HEK293 (cell line): Measurements from ENCODE around the gene BMAL1.

ENCODE experiments used
- CTCF ChIA-PET: fragments of 350-600 bp; formaldehyde crosslinking; extraction: SDS; loops from one replicate; lab custom pipeline; 2021; ENCODE audit warnings: antibody characterized with exemption; lab: Yijun Ruan, JAX
- POLR2A ChIA-PET: fragments of 300-600 bp; formaldehyde crosslinking; extraction: SDS; loops from one replicate; lab custom pipeline; 2020; ENCODE audit warnings: antibody characterized with exemption, inconsistent platforms; lab: Yijun Ruan, JAX
- H3K27ac ChIP-seq: fragments of 200-500 bp; sonication (Bioruptor generic); 2 replicates; pipeline ENCODE4 v1.5.1; 2014; ENCODE audit warnings: low read depth, low read length, control low read depth, inconsistent platforms; ENCODE audit errors: extremely low read depth
- H3K36me3 ChIP-seq, 2 experiments: fragments of 200-500 bp in 1 of 2; sonication (Bioruptor generic) in 1 of 2; 1 replicate in 1 of 2; 2 replicates in 1 of 2; pipeline ENCODE4 v1.5.1; 2014 to 2017; ENCODE audit warnings: inconsistent platforms in 2 of 2, low read length in 2 of 2; ENCODE audit not compliant: control insufficient read depth in 2 of 2, insufficient read depth in 1 of 2
- H3K4me1 ChIP-seq: fragments of 200-500 bp; sonication (Bioruptor generic); 2 replicates; pipeline ENCODE4 v1.5.1; 2014; ENCODE audit warnings: mild to moderate bottlenecking, low read length, inconsistent platforms; ENCODE audit not compliant: control insufficient read depth, insufficient read depth
- H3K4me3 ChIP-seq: 2 replicates; pipeline ENCODE4 v1.5.1; 2011; ENCODE audit warnings: low read depth, mild to moderate bottlenecking, control low read depth, low read length, moderate library complexity
- H3K9me3 ChIP-seq: fragments of 200-500 bp; sonication (Bioruptor generic); 2 replicates; pipeline ENCODE4 v1.5.1; 2014; ENCODE audit warnings: low read depth, low read length, inconsistent platforms; ENCODE audit not compliant: control insufficient read depth, insufficient read depth
- EGR2 ChIP-seq: fragments of 450-650 bp; formaldehyde crosslinking; IDR thresholded peaks from 2 replicates; pipeline ENCODE4 v1.5.1; 2016; ENCODE audit warnings: low read depth, missing biosample characterization, missing genetic modification characterization
- SCRT1 ChIP-seq: fragments of 450-650 bp; formaldehyde crosslinking; IDR thresholded peaks from 2 replicates; pipeline ENCODE4 v1.5.1; 2016; ENCODE audit warnings: missing biosample characterization, missing genetic modification characterization, borderline replicate concordance
- WT1 ChIP-seq: fragments of 450-650 bp; formaldehyde crosslinking; IDR thresholded peaks from 2 replicates; pipeline ENCODE4 v1.5.1; 2016; ENCODE audit warnings: missing biosample characterization, missing genetic modification characterization
- ZBTB1 ChIP-seq: fragments of 450-650 bp; formaldehyde crosslinking; IDR thresholded peaks from 2 replicates; pipeline ENCODE4 v1.5.1; 2016; ENCODE audit warnings: missing biosample characterization, missing genetic modification characterization
- ZFHX2 ChIP-seq: fragments of 450-650 bp; formaldehyde crosslinking; conservative IDR thresholded peaks from 2 replicates; pipeline ENCODE4 v1.5.1; 2016; ENCODE audit warnings: missing biosample characterization, missing genetic modification characterization
- ZFP41 ChIP-seq: fragments of 450-650 bp; formaldehyde crosslinking; IDR thresholded peaks from 2 replicates; pipeline ENCODE4 v1.5.1; 2016; ENCODE audit warnings: missing biosample characterization, missing genetic modification characterization, borderline replicate concordance
- ZNF146 ChIP-seq: fragments of 450-650 bp; formaldehyde crosslinking; IDR thresholded peaks from 2 replicates; pipeline ENCODE4 v1.5.1; 2016; ENCODE audit warnings: missing biosample characterization, missing genetic modification characterization
- ZNF174 ChIP-seq: fragments of 450-650 bp; formaldehyde crosslinking; IDR thresholded peaks from 2 replicates; pipeline ENCODE4 v1.5.0; 2017; ENCODE audit warnings: missing biosample characterization, mild to moderate bottlenecking, missing genetic modification characterization
- ZNF19 ChIP-seq: fragments of 450-650 bp; formaldehyde crosslinking; IDR thresholded peaks from 2 replicates; pipeline ENCODE4; 2016; ENCODE audit warnings: missing biosample characterization, missing genetic modification characterization, low read depth
- ZNF311 ChIP-seq: fragments of 450-650 bp; formaldehyde crosslinking; IDR thresholded peaks from 2 replicates; pipeline ENCODE4 v1.5.1; 2017; ENCODE audit warnings: missing biosample characterization, missing genetic modification characterization, borderline replicate concordance
- ZNF324 ChIP-seq: fragments of 450-650 bp; formaldehyde crosslinking; IDR thresholded peaks from 2 replicates; pipeline ENCODE4 v1.5.1; 2016; ENCODE audit warnings: missing biosample characterization, missing genetic modification characterization
- ZNF391 ChIP-seq: fragments of 450-650 bp; formaldehyde crosslinking; IDR thresholded peaks from 2 replicates; pipeline ENCODE4 v1.5.1; 2016; ENCODE audit warnings: low read depth, missing biosample characterization, missing genetic modification characterization, borderline replicate concordance
- ZNF416 ChIP-seq: fragments of 450-650 bp; formaldehyde crosslinking; IDR thresholded peaks from 2 replicates; pipeline ENCODE4 v1.5.1; 2016; ENCODE audit warnings: missing biosample characterization, missing genetic modification characterization
- ZNF423 ChIP-seq: fragments of 450-650 bp; formaldehyde crosslinking; IDR thresholded peaks from 2 replicates; pipeline ENCODE4 v1.5.1; 2016; ENCODE audit warnings: missing biosample characterization, missing genetic modification characterization
- ZNF518A ChIP-seq: fragments of 450-650 bp; formaldehyde crosslinking; conservative IDR thresholded peaks from 2 replicates; pipeline ENCODE4 v1.5.1; 2016; ENCODE audit warnings: low read depth, missing biosample characterization, missing genetic modification characterization
- ZNF610 ChIP-seq: fragments of 450-650 bp; formaldehyde crosslinking; IDR thresholded peaks from 2 replicates; pipeline ENCODE4 v1.5.1; 2016; ENCODE audit warnings: missing biosample characterization, missing genetic modification characterization, borderline replicate concordance
- ZNF658 ChIP-seq: fragments of 450-650 bp; formaldehyde crosslinking; IDR thresholded peaks from 2 replicates; pipeline ENCODE4; 2016; ENCODE audit warnings: missing biosample characterization, missing genetic modification characterization
- ZNF747 ChIP-seq: fragments of 450-650 bp; formaldehyde crosslinking; IDR thresholded peaks from 2 replicates; pipeline ENCODE4 v1.5.1; 2016; ENCODE audit warnings: missing biosample characterization, missing genetic modification characterization
- ZNF791 ChIP-seq: fragments of 450-650 bp; formaldehyde crosslinking; IDR thresholded peaks from 2 replicates; pipeline ENCODE4 v1.5.1; 2016; ENCODE audit warnings: missing biosample characterization, missing genetic modification characterization
- TF ChIP-seq, protein P1 (sequence below): fragments of 450-650 bp; formaldehyde crosslinking; IDR thresholded peaks from 2 replicates; pipeline ENCODE4 v1.5.1; 2016; ENCODE audit warnings: missing biosample characterization, missing genetic modification characterization

Gene BMAL1

DNA sequence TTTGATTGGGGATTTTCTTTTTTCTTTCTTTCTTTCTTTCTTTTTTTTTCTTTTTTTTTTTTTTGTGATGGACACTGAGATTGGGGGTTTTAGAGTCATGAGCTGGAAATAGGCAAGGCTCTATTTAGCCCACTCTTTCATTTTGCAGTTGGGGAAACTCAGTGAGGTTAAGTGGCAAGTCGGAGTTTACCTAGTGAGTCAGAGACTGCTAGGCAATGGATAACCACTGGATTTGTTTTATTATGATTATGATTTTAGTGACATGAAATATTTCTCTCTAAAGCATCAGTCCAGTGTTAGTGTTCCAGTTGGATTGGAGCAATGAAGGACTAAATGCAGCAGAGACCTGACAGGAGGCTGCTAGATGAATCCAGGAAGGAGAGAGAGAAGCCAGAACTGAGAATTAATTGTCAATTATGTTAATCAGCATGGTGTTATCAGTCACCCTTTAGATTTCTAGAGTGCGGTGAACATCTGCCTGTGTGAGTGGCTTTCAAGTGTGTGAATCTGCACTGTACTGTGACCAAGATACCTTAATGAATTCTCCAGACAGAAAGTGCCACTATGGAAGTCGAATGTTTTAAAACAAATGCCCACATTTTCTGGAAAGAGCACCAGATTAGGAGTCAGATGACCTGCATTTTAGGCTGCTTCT is 10.9 kb downstream of the BMAL1 start:
- TF ChIP-seq, protein P1, sequence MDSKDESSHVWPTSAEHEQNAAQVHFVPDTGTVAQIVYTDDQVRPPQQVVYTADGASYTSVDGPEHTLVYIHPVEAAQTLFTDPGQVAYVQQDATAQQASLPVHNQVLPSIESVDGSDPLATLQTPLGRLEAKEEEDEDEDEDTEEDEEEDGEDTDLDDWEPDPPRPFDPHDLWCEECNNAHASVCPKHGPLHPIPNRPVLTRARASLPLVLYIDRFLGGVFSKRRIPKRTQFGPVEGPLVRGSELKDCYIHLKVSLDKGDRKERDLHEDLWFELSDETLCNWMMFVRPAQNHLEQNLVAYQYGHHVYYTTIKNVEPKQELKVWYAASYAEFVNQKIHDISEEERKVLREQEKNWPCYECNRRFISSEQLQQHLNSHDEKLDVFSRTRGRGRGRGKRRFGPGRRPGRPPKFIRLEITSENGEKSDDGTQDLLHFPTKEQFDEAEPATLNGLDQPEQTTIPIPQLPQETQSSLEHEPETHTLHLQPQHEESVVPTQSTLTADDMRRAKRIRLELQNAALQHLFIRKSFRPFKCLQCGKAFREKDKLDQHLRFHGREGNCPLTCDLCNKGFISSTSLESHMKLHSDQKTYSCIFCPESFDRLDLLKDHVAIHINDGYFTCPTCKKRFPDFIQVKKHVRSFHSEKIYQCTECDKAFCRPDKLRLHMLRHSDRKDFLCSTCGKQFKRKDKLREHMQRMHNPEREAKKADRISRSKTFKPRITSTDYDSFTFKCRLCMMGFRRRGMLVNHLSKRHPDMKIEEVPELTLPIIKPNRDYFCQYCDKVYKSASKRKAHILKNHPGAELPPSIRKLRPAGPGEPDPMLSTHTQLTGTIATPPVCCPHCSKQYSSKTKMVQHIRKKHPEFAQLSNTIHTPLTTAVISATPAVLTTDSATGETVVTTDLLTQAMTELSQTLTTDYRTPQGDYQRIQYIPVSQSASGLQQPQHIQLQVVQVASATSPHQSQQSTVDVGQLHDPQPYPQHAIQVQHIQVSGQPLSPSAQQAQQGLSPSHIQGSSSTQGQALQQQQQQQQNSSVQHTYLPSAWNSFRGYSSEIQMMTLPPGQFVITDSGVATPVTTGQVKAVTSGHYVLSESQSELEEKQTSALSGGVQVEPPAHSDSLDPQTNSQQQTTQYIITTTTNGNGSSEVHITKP: no peak
- TF ChIP-seq ZNF324 (tag by site-specific recombination) (no peak), ZFP41 (no peak), EGR2 (no peak), ZNF174 (tag by site-specific recombination) (no peak), ZNF791 (tag by site-specific recombination) (no peak), SCRT1 (tag by site-specific recombination) (no peak), ZNF658 (tag by site-specific recombination) (no peak), ZNF747 (tag by site-specific recombination) (no peak), WT1 (tag by site-specific recombination) (no peak), ZBTB1 (no peak), ZFHX2 (tag by site-specific recombination) (no peak), ZNF518A (no peak), ZNF146 (tag by site-specific recombination) (no peak), ZNF416 (no peak), ZNF311 (no peak), ZNF423 (tag by site-specific recombination) (no peak), ZNF391 (no peak), ZNF610 (tag by site-specific recombination) (no peak), ZNF19 (tag by site-specific recombination) (no peak)
- Histone ChIP-seq H3K27ac (no peak overlapping the region), H3K4me3 (no peak overlapping the region), H3K4me1 (no peaks in the 10 kb centered on the region), H3K9me3 (no peaks in the 10 kb centered on the region), H3K36me3 (no peaks in the 10 kb centered on the region)
- ChIA-PET CTCF (interaction anchor here (0.7 to 1.0 kb wide), 2 partner anchors 77 to 945 kb away, joined by 3 to 4 read pairs; no protein-coding TSS in a partner anchor), POLR2A (no interaction called here)
